ENCODE measurements around the gene NAV3. TPM values are rescaled to one million over a fixed set of nuclear protein-coding genes. Genes with fewer than 3 reads are reported as not detected.

NAV3 gene
- total and polyA plus RNA-seq, 7 donors, result 0.47 to 4.2 (median 2.2) TPM

DNA sequence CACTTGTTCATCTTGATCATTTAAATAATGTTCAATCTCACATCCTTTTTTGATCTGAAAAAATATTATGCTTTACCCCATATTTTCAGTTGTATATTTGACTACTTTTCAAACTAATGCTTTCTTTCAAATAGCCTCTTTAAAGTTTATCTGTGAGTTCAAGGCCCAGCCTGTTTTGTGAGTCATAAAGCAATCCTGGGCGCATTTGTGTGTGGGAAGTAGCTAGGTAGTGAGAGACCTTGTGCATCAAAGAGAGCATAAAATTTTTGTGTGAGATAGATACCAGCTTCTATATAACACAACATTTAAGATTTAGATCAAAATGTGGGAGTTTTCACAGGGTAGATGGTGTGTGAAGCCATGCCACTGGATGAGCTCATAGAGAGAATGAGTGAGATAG is 405.6 kb downstream of the NAV3 start:
- no peak overlapping the region for H3K27ac ChIP-seq
- DNase-seq (no peak), ATAC-seq (no peak)
- no peaks in the 10 kb centered on the region for H3K9me3 ChIP-seq
- no peak overlapping the region for H3K4me3 ChIP-seq
- intact Hi-C loops (cut with DNase I), result no loop called here
- H3K27me3 ChIP-seq (ENCODE audit: insufficient read depth in 3 of 3, low read length in 2 of 3), result no peaks in the 10 kb centered on the region
- 93 to 98% (median 93%) methylated on average over 1 of the region's 1 CpG for WGBS, 3 donors
- no peaks in the 10 kb centered on the region for H3K36me3 ChIP-seq (ENCODE audit: insufficient read depth in 1 of 2, low read depth in 1 of 2)
- no peaks in the 10 kb centered on the region for H3K4me1 ChIP-seq
- TF ChIP-seq, protein P1, sequence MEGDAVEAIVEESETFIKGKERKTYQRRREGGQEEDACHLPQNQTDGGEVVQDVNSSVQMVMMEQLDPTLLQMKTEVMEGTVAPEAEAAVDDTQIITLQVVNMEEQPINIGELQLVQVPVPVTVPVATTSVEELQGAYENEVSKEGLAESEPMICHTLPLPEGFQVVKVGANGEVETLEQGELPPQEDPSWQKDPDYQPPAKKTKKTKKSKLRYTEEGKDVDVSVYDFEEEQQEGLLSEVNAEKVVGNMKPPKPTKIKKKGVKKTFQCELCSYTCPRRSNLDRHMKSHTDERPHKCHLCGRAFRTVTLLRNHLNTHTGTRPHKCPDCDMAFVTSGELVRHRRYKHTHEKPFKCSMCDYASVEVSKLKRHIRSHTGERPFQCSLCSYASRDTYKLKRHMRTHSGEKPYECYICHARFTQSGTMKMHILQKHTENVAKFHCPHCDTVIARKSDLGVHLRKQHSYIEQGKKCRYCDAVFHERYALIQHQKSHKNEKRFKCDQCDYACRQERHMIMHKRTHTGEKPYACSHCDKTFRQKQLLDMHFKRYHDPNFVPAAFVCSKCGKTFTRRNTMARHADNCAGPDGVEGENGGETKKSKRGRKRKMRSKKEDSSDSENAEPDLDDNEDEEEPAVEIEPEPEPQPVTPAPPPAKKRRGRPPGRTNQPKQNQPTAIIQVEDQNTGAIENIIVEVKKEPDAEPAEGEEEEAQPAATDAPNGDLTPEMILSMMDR (IDR thresholded peaks at IDR 0.05), result no peak

DNA sequence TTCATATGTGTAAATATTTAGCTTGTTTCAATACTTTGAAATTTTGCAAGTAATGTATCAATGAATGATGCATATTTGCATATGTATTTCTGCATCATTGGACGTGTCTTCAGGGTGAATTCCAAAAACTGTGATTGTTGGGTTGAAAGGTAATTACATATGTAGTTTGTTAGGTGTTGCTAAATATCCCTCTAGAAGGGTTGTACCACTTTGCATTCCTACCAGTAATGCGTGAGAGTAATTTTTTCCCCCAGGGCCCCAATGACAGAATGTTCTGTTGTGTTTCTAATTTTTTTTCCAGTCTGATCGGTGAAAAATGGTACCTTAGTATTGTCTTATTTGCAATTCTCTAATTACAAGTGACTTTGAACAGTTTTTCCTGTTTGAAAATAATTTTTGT is 408.9 kb downstream of the NAV3 start:
- 66 to 84% (median 83%) methylated on average over 3 of the region's 3 CpGs for WGBS, 3 donors
- Histone ChIP-seq H3K27me3 (ENCODE audit: insufficient read depth in 3 of 3, low read length in 2 of 3) (no peaks in the 10 kb centered on the region), H3K27ac (no peak overlapping the region), H3K36me3 (ENCODE audit: insufficient read depth in 1 of 2, low read depth in 1 of 2) (no peaks in the 10 kb centered on the region), H3K4me3 (no peak overlapping the region), H3K9me3 (no peaks in the 10 kb centered on the region), H3K4me1 (no peaks in the 10 kb centered on the region)
- DNase-seq (no peak), ATAC-seq (no peak)
- intact Hi-C loops (cut with DNase I), result no loop called here
- TF ChIP-seq, protein P1 (IDR thresholded peaks at IDR 0.05), result no peak

- Histone ChIP-seq H3K9me3 (no peaks in the 10 kb centered on the region), H3K27me3 (ENCODE audit: insufficient read depth in 3 of 3, low read length in 2 of 3) (no peaks in the 10 kb centered on the region), H3K4me1 (no peaks in the 10 kb centered on the region), H3K27ac (no peak overlapping the region), H3K36me3 (ENCODE audit: insufficient read depth in 1 of 2, low read depth in 1 of 2) (no peaks in the 10 kb centered on the region), H3K4me3 (no peak overlapping the region)
- TF ChIP-seq, protein P1 (IDR thresholded peaks at IDR 0.05), result no peak
- ATAC-seq, result no peak
- intact Hi-C loops (cut with DNase I), result no loop called here
- 54 to 75% (median 74%) methylated on average over 1 of the region's 1 CpG for WGBS, 3 donors
- no peak for DNase-seq
These were observed 410.1 kb downstream of the NAV3 start for GRCh38 chr12:78240827-78241226.

DNA sequence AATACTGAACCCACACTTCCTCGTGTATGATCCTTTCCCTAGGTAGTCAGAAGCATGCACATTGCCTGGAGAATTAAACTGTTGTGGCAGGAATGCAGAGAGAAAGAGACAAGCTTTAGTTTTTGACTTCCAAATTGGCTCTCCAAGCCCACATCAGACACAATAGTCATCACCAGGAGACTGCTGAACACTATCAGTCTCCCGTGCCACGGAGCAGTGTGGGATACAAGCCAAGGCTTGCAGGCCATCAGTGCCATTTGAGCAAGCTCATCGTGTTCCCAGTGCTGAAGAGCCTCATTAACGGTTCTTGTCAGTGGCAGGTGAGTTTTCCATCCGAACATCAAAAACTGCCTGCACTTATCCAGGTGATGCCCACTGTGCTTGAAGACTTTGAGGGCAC is 410.8 kb downstream of the NAV3 start:
- Histone ChIP-seq H3K27ac (no peak overlapping the region), H3K9me3 (no peaks in the 10 kb centered on the region), H3K4me1 (no peaks in the 10 kb centered on the region), H3K4me3 (no peak overlapping the region), H3K27me3 (ENCODE audit: insufficient read depth in 3 of 3, low read length in 2 of 3) (no peaks in the 10 kb centered on the region), H3K36me3 (ENCODE audit: insufficient read depth in 1 of 2, low read depth in 1 of 2) (no peaks in the 10 kb centered on the region)
- DNase-seq, result no peak
- intact Hi-C loops (cut with DNase I), result no loop called here
- ATAC-seq, result no peak
- TF ChIP-seq, protein P1 (IDR thresholded peaks at IDR 0.05), result no peak
- WGBS, 3 donors, result 60 to 69% (median 68%) methylated on average over 6 of the region's 6 CpGs

GRCh38 chr12:78244916-78245507 is 414.3 kb downstream of the NAV3 start:
- H3K27ac ChIP-seq, result no peak overlapping the region
- TF ChIP-seq, protein P1 (IDR thresholded peaks at IDR 0.05), result no peak
- H3K27me3 ChIP-seq (ENCODE audit: insufficient read depth in 3 of 3, low read length in 2 of 3), result no peaks in the 10 kb centered on the region
- H3K4me3 ChIP-seq, result no peak overlapping the region
- ATAC-seq (no peak), DNase-seq (no peak)
- 31 to 37% (median 31%) methylated on average over 2 of the region's 2 CpGs for WGBS, 3 donors
- intact Hi-C loops (cut with DNase I), result no loop called here
- no peaks in the 10 kb centered on the region for H3K4me1 ChIP-seq
- no peaks in the 10 kb centered on the region for H3K9me3 ChIP-seq
- no peaks in the 10 kb centered on the region for H3K36me3 ChIP-seq (ENCODE audit: insufficient read depth in 1 of 2, low read depth in 1 of 2)
